ENCODE measurements around the gene NUDT22.

GRCh38 chr11:64268025-64268892 lies 42.2 kb downstream of the NUDT22 start:
- TF ChIP-seq CTCF (IDR thresholded peaks at IDR 0.05) (no peak), POLR2AphosphoS5 (IDR thresholded peaks at IDR 0.05) (no peak), POLR2A (IDR thresholded peaks at IDR 0.05) (no peak)

All from gastroesophageal sphincter (tissue), 3 donors.